Hepatocyte (in vitro differentiated cells): Measurements from ENCODE around the gene CA12. TPM values are rescaled to one million over a fixed set of nuclear protein-coding genes. Genes with fewer than 3 reads are reported as not detected.

ENCODE experiments used
- DNase-seq: peaks from one replicate; pipeline ENCODE4 v3.0.0-alpha.2; 2016; ENCODE audit warnings: low spot score
- H2AFZ ChIP-seq: fragments of 200-600 bp; sonication (generic); 2 replicates; pipeline ENCODE4 v1.6.0; 2016; ENCODE audit warnings: antibody characterized with exemption, mild to moderate bottlenecking
- H3K27ac ChIP-seq: fragments of 200-600 bp; sonication (generic); 2 replicates; pipeline ENCODE4 v1.5.1; 2016; ENCODE audit warnings: mild to moderate bottlenecking
- H3K27me3 ChIP-seq: fragments of 200-600 bp; sonication (generic); 2 replicates; pipeline ENCODE4 v1.6.1; 2016
- H3K36me3 ChIP-seq: fragments of 200-600 bp; sonication (generic); replicated peaks from 2 replicates; pipeline ENCODE4 v1.5.1; 2016; ENCODE audit warnings: low read depth; ENCODE audit not compliant: insufficient read depth
- H3K4me1 ChIP-seq: fragments of 200-600 bp; sonication (generic); 2 replicates; pipeline ENCODE4 v1.5.1; 2016; ENCODE audit warnings: mild to moderate bottlenecking, moderate library complexity; ENCODE audit not compliant: insufficient read depth
- H3K4me2 ChIP-seq: fragments of 200-600 bp; sonication (generic); 2 replicates; pipeline ENCODE4 v1.6.0; 2016
- H3K4me3 ChIP-seq: fragments of 200-600 bp; sonication (generic); 2 replicates; pipeline ENCODE4 v1.5.1; 2016; ENCODE audit warnings: mild to moderate bottlenecking
- H3K79me2 ChIP-seq: fragments of 200-600 bp; sonication (generic); 2 replicates; pipeline ENCODE4 v1.6.0; 2017; ENCODE audit warnings: mild to moderate bottlenecking
- H3K9me2 ChIP-seq: fragments of 200-600 bp; sonication (generic); replicated peaks from 2 replicates; pipeline ENCODE4 v1.6.0; 2017; ENCODE audit warnings: mild to moderate bottlenecking; ENCODE audit not compliant: insufficient read depth
- H3K9me3 ChIP-seq: fragments of 200-600 bp; sonication (generic); 2 replicates; pipeline ENCODE4 v1.5.1; 2016; ENCODE audit warnings: low read depth, mild to moderate bottlenecking
- H4K20me1 ChIP-seq: fragments of 200-600 bp; sonication (generic); 2 replicates; pipeline ENCODE4 v1.6.0; 2016; ENCODE audit warnings: mild to moderate bottlenecking; ENCODE audit not compliant: insufficient read depth, poor library complexity, severe bottlenecking
- EZH2 ChIP-seq: fragments of 200-600 bp; sonication (generic); IDR thresholded peaks from 2 replicates; pipeline ENCODE4 v1.6.1; 2016; ENCODE audit warnings: antibody characterized with exemption, mild to moderate bottlenecking, borderline replicate concordance
- EZH2phosphoT487 ChIP-seq: fragments of 200-600 bp; sonication (generic); IDR thresholded peaks from one replicate; pipeline ENCODE4 v1.6.1; 2018; ENCODE audit warnings: antibody characterized with exemption, mild to moderate bottlenecking, low read depth, moderate library complexity; ENCODE audit not compliant: unreplicated experiment, severe bottlenecking
- WGBS: methylation state at CpG from one replicate; pipeline ENCODE4 v1.1.6; 2016; ENCODE audit warnings: low lambda C conversion rate; ENCODE audit errors: missing lambda C conversion rate; 5-methylcytosine and 5-hydroxymethylcytosine counted together
- polyA plus RNA-seq: library from polyadenylated mRNA; unstranded; fragments of >200 nt; fragmentation: Nextera tagmentation; extraction: Ambion mirVana; gene quantifications from 2 replicates; pipeline ENCODE4 v1.2.1, GENCODE V29; 2016
- total RNA-seq: library from RNA; depleted of rRNA; stranded (reverse); fragments of >200 nt; gene quantifications from 2 replicates; pipeline ENCODE4 v1.2.3, GENCODE V29; 2014
- TF ChIP-seq, protein P1 (sequence below): fragments of 200-600 bp; sonication (generic); IDR thresholded peaks from 2 replicates; pipeline ENCODE4 v1.5.1; 2016; ENCODE audit warnings: antibody characterized with exemption, mild to moderate bottlenecking; ENCODE audit not compliant: poor library complexity

Gene CA12
- total and polyA plus RNA-seq, 2 experiments from 2014 or later: 13.8 to 16.6 TPM

DNA sequence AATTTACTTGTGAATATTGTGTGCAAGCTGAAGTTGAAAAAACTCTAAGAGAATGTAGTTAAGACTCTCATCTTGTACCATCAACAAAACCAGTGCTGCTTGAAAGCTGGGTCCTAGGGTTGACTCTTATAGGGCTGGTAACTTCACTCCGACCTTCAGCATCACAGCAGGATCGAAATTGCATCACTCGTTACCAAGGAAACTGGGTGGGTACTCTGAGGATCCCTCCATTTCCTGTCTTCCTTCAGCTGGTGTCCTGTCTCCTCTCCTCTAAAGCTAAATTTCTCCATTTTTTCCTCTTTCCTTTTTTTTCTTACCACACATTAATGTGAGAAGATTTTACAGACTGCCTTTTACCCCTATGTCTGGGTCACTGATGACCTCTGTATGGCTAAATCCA is 107.2 kb downstream of the CA12 start:
- Histone ChIP-seq H3K36me3 (no peaks in the 10 kb centered on the region), H2AFZ (no peak overlapping the region), H3K9me3 (no peaks in the 10 kb centered on the region), H3K9me2 (no peaks in the 10 kb centered on the region), H3K79me2 (no peaks in the 10 kb centered on the region), H3K27ac (no peak overlapping the region), H4K20me1 (no peaks in the 10 kb centered on the region), H3K4me1 (peaks cover 4% of the 10 kb centered on the region), H3K4me2 (no peak overlapping the region), H3K27me3 (no peaks in the 10 kb centered on the region), H3K4me3 (no peak overlapping the region)
- TF ChIP-seq, protein P1, sequence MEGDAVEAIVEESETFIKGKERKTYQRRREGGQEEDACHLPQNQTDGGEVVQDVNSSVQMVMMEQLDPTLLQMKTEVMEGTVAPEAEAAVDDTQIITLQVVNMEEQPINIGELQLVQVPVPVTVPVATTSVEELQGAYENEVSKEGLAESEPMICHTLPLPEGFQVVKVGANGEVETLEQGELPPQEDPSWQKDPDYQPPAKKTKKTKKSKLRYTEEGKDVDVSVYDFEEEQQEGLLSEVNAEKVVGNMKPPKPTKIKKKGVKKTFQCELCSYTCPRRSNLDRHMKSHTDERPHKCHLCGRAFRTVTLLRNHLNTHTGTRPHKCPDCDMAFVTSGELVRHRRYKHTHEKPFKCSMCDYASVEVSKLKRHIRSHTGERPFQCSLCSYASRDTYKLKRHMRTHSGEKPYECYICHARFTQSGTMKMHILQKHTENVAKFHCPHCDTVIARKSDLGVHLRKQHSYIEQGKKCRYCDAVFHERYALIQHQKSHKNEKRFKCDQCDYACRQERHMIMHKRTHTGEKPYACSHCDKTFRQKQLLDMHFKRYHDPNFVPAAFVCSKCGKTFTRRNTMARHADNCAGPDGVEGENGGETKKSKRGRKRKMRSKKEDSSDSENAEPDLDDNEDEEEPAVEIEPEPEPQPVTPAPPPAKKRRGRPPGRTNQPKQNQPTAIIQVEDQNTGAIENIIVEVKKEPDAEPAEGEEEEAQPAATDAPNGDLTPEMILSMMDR: no peak
- TF ChIP-seq EZH2 (no peak), EZH2phosphoT487 (no peak)
- DNase-seq: no peak
- 85% methylated on average over 3 of the region's 3 CpGs for WGBS

Other genes starting within 250 kb of the CA12 start
- gene RPS27L, start 224.4 kb downstream of the CA12 start, total RNA-seq: 97.3 and 134 TPM in 2 replicates
- gene RPS27L, start 224.4 kb downstream of the CA12 start, polyA plus RNA-seq: 525 and 528 TPM in 2 replicates
- 36.9 and 40.5 TPM in 2 replicates for gene RAB8B, start 192.2 kb downstream of the CA12 start, total RNA-seq
- gene RAB8B, start 192.2 kb downstream of the CA12 start, polyA plus RNA-seq: 11.7 and 16.4 TPM in 2 replicates
- gene APH1B, start 104.2 kb downstream of the CA12 start, total RNA-seq: 19.5 and 19.9 TPM in 2 replicates
- gene APH1B, start 104.2 kb downstream of the CA12 start, polyA plus RNA-seq: 29.8 and 37.9 TPM in 2 replicates
- gene USP3, start 122.7 kb upstream of the CA12 start, total RNA-seq: 55.4 and 61.2 TPM in 2 replicates
- 25.7 and 30.5 TPM in 2 replicates for gene USP3, start 122.7 kb upstream of the CA12 start, polyA plus RNA-seq
- 0.60 and 0.76 TPM in 2 replicates for gene FBXL22, start 215.5 kb upstream of the CA12 start, total RNA-seq
- 1.3 and 1.4 TPM in 2 replicates for gene FBXL22, start 215.5 kb upstream of the CA12 start, polyA plus RNA-seq